ENCODE results near the gene TMEM145.

The TMEM145 gene

DNA sequence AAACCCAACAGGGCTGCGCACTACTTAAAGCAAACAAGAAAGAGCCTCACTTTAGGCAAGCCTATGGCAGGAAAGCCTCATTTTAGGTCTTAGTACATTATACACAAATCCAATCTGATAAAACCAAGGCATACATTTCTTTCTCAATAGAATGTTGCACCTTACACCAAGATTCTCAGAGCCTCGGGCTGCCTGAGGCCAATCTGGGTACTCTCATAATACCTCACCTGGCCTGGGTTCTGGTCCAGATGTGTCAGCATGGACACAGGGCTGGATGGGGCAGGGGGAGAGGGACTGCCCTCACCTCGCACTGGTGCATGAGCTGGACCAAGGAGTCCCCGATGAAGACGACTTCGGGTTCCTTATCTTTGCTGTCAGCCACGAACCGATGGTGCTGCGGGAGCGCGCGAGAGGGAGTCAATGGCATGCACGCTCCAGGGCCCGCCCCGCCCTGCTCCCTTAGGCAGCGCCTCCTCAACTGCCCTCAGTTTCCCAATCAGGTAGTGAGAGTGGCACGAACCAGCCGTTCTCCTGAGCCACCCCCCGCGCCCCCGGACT, 11.4 kb upstream of the TMEM145 start, which contains the start of gene PRR19:
PRR19 (plus strand) TSS at position 487 of the 558 bp plus-strand sequence. CDS start 7,453 bp downstream, outside the sequence.
- peaks cover 15% of the 10 kb centered on the region for H3K36me3 ChIP-seq (ENCODE audit: insufficient read depth, low read length)
- peak within 1 kb of the TSS; percentile 81 for H3K4me3 ChIP-seq (ENCODE audit: low read length)
- no peaks in the 10 kb centered on the region for H3K27me3 ChIP-seq (ENCODE audit: insufficient read depth, low read length)
- H3K4me1 ChIP-seq (ENCODE audit: insufficient read depth, low read length): peaks cover 11% of the 10 kb centered on the region; the same call in 1 of the 2 replicates
- no peaks in the 10 kb centered on the region for H3K9me3 ChIP-seq (ENCODE audit: insufficient read depth, low read depth, low read length)
- H3K27ac ChIP-seq (ENCODE audit: low read depth, low read length): peak within 1 kb of the TSS; percentile 84
- 6% methylated on average over 21 of the region's 21 CpGs for WGBS
- H3K9ac ChIP-seq (ENCODE audit: low read depth, low read length): peak within 1 kb of the TSS; percentile 82

DNA sequence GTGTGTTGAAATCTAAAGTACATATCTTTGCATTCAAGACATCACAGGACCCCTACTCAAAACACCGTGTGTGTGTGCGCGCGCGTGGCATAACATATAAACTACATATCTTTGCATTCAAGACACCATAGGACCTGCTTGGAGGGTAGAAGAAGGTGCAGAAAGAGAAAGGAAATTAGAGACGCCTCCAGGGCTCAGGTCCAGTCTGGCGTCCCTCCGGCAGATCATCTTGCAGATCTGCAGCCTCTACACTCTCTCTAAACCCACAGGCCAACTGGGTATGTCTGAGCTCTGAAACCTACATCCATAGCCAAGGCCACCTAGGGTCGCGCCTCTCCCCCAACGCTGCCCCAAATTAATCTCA, 10.0 kb upstream of the TMEM145 start:
- peak overlapping the region; percentile 81 for H3K4me3 ChIP-seq (ENCODE audit: low read length)
- no peaks in the 10 kb centered on the region for H3K9me3 ChIP-seq (ENCODE audit: insufficient read depth, low read depth, low read length)
- H3K36me3 ChIP-seq (ENCODE audit: insufficient read depth, low read length): peaks cover 10% of the 10 kb centered on the region
- H3K27me3 ChIP-seq (ENCODE audit: insufficient read depth, low read length): no peaks in the 10 kb centered on the region
- peaks cover 11% of the 10 kb centered on the region; the same call in 1 of the 2 replicates for H3K4me1 ChIP-seq (ENCODE audit: insufficient read depth, low read length)
- WGBS: 74% methylated on average over 6 of the region's 11 CpGs
- H3K9ac ChIP-seq (ENCODE audit: low read depth, low read length): peak overlapping the region; percentile 82
- H3K27ac ChIP-seq (ENCODE audit: low read depth, low read length): peak overlapping the region; percentile 84; the same call in 1 of the 2 replicates

DNA sequence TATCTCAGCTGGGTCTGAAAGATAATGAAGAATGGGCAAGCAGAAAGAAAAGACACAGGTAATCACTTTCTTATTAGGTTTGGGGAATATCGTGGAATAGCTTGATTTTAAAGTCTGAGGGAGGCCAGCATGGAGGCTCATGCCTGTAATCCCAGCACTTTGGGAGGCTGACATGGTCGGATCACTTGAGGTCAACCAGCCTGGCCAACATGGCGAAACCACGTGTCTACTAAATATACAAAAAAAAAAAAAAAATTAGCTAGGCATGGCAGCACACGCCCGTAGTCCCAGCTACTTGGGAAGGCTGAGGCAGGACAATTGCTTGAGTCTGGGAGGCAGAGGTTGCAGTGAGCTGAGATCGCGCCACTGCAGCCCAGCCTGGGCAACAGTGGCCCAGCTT, 9.2 kb upstream of the TMEM145 start:
- 91% methylated on average over 8 of the region's 8 CpGs for WGBS
- H3K9me3 ChIP-seq (ENCODE audit: insufficient read depth, low read depth, low read length): no peaks in the 10 kb centered on the region

DNA sequence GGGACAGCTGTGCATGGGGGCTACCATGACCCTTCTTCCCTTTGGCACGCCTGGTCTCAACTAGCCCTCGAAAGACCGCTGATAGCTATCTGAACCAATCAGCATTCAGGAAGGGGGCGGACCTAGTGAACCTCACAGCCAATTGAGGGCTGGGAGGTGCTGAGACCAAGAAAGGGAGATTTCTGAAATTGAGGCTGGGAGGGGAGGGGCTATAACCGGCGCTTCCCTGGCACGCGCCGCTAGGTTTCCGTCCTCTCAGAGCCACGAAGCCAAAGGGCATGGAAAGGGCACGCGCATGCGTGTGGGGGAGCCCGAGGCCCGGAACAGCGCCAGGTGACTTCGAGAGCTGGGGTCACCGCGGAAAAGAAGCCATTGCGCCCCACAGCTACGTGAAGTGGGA, 6.5 kb upstream of the TMEM145 start:
- no peaks in the 10 kb centered on the region for H3K27me3 ChIP-seq (ENCODE audit: insufficient read depth, low read length)
- WGBS: 91% methylated on average over 22 of the region's 22 CpGs
- no peak overlapping the region for H3K27ac ChIP-seq (ENCODE audit: low read depth, low read length)
- H3K36me3 ChIP-seq (ENCODE audit: insufficient read depth, low read length): no peaks in the 10 kb centered on the region
- no peak overlapping the region for H3K4me3 ChIP-seq (ENCODE audit: low read length)
- no peaks in the 10 kb centered on the region for H3K9me3 ChIP-seq (ENCODE audit: insufficient read depth, low read depth, low read length)
- H3K4me1 ChIP-seq (ENCODE audit: insufficient read depth, low read length): peaks cover 7% of the 10 kb centered on the region; the same call in 1 of the 2 replicates
- no peak overlapping the region for H3K9ac ChIP-seq (ENCODE audit: low read depth, low read length)

More for the DNA sequence above, 9.2 kb upstream of the TMEM145 start:
- H3K27ac ChIP-seq (ENCODE audit: low read depth, low read length): no peak overlapping the region
- no peak overlapping the region for H3K4me3 ChIP-seq (ENCODE audit: low read length)
- peaks cover 7% of the 10 kb centered on the region for H3K36me3 ChIP-seq (ENCODE audit: insufficient read depth, low read length)
- H3K4me1 ChIP-seq (ENCODE audit: insufficient read depth, low read length): peaks cover 11% of the 10 kb centered on the region; the same call in 1 of the 2 replicates
- H3K9ac ChIP-seq (ENCODE audit: low read depth, low read length): no peak overlapping the region
- H3K27me3 ChIP-seq (ENCODE audit: insufficient read depth, low read length): no peaks in the 10 kb centered on the region

DNA sequence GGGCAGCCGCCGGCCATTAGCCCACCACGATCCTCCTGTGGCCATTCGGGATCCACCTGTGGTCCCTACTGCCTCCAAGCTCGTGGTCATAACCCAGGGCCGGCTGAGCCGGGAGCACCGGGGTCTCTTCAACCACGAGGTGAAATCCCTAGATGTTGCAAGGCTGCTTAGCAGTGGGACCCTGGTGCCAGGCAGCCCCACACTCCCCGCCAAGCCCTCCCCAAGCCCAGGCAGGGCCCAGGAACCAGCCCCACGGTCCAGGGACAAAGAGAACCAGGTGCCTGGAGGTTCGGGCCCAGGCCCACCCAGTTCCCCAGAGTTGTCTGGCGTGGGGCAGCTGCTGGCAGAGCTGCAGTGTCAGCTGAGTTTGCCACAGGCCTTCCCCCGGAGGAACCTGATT, 3.4 kb upstream of the TMEM145 start:
- H3K9me3 ChIP-seq (ENCODE audit: insufficient read depth, low read depth, low read length): no peaks in the 10 kb centered on the region
- H3K9ac ChIP-seq (ENCODE audit: low read depth, low read length): no peak overlapping the region
- H3K4me1 ChIP-seq (ENCODE audit: insufficient read depth, low read length): no peaks in the 10 kb centered on the region
- no peaks in the 10 kb centered on the region for H3K36me3 ChIP-seq (ENCODE audit: insufficient read depth, low read length)
- no peak overlapping the region for H3K27ac ChIP-seq (ENCODE audit: low read depth, low read length)
- H3K4me3 ChIP-seq (ENCODE audit: low read length): no peak overlapping the region
- peaks cover 20% of the 10 kb centered on the region for H3K27me3 ChIP-seq (ENCODE audit: insufficient read depth, low read length)
- WGBS: 93% methylated on average over 14 of the region's 14 CpGs

DNA sequence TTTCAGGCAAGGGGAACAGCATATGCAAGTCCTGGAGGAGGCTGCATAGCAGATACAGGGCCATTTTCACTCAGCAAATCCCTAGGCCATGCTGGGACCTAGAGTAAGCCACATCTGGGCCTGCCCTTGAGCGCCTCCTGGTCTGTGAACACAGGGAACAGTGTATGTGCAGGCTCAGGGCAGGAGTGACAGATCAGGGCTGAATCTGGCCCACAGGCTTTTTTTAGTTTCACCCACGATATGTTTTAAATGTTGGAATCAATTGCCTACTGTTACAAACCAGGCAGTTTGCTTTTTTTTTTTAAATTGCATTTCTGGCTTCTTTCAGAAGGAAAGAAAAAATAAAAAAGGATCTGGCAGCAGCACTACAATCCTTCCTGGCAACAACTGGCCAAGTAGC, 1.5 kb upstream of the TMEM145 start:
- WGBS: 90% methylated on average over 2 of the region's 2 CpGs
- Histone ChIP-seq H3K4me1 (ENCODE audit: insufficient read depth, low read length) (no peaks in the 10 kb centered on the region), H3K9ac (ENCODE audit: low read depth, low read length) (no peak overlapping the region), H3K9me3 (ENCODE audit: insufficient read depth, low read depth, low read length) (no peaks in the 10 kb centered on the region), H3K4me3 (ENCODE audit: low read length) (no peak overlapping the region), H3K36me3 (ENCODE audit: insufficient read depth, low read length) (no peaks in the 10 kb centered on the region), H3K27me3 (ENCODE audit: insufficient read depth, low read length) (peaks cover 25% of the 10 kb centered on the region), H3K27ac (ENCODE audit: low read depth, low read length) (no peak overlapping the region)

DNA sequence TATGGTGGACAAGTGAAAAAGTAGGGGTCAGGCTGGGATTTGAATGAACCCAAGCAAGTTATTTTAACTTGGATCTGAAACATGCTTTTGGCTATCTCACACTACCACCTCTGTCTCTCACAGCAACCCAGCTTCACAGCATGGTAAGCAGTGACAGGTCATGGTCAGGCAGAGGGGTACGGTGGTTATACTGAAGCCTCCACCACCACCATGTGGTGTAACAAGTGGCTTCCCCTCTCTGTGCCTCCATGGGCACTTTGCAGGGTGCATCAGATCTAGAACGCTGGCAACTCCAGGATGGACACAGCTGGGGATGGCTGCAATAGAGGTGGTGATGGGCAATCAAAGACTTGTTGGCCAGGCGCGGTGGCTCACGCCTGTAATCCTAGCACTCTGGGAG, 739 bp upstream of the TMEM145 start:
- H3K27me3 ChIP-seq (ENCODE audit: insufficient read depth, low read length): peaks cover 25% of the 10 kb centered on the region
- H3K36me3 ChIP-seq (ENCODE audit: insufficient read depth, low read length): no peaks in the 10 kb centered on the region
- H3K4me1 ChIP-seq (ENCODE audit: insufficient read depth, low read length): no peaks in the 10 kb centered on the region
- WGBS: 91% methylated on average over 5 of the region's 5 CpGs
- no peak overlapping the region; the same call in 1 of the 2 replicates for H3K4me3 ChIP-seq (ENCODE audit: low read length)
- H3K27ac ChIP-seq (ENCODE audit: low read depth, low read length): no peak overlapping the region
- no peak overlapping the region for H3K9ac ChIP-seq (ENCODE audit: low read depth, low read length)
- H3K9me3 ChIP-seq (ENCODE audit: insufficient read depth, low read depth, low read length): no peaks in the 10 kb centered on the region

DNA sequence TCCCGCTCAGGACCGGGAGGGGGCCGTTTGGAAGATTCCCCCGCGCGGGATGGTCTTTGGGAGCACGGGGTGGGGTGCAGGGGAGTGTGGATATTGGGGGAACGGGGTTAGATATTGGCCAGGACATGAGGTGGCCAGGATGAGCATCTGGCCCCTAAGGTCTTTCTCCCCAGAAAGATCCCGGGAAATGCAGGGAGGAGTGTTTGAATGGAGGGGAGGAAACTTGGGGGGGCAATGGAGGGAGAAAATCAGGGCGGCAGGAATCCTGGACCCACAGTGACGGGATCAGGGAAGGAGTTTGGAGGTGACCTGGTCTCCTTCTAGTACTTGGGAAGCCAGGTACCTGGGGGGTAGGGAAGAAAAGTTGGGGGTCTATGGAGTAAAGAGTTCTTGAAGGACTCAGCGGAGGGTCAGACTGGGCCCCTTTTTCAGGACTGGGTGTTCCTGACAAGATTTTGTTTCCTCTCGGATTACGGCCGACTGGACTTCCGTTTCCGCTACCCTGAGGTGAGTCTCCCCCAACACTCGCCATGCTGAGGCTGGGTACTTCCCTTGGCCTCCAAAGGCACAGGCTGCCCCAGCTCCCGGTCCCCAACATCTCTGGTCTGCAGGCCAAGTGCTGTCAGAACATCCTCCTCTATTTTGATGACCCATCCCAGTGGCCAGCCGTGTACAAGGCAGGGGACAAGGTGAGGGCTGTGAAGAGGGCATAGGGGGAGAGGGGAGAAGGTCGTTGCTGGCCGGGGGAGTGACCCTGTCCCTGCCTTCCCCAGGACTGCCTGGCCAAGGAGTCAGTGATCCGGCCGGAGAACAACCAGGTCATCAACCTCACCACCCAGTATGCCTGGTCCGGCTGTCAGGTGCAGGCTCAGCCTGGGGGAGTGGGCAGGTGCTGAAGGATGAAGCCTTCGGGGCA, 989 bp downstream of the TMEM145 start:
- Histone ChIP-seq H3K9me3 (ENCODE audit: insufficient read depth, low read depth, low read length) (no peaks in the 10 kb centered on the region), H3K36me3 (ENCODE audit: insufficient read depth, low read length) (no peaks in the 10 kb centered on the region), H3K27ac (ENCODE audit: low read depth, low read length) (no peak overlapping the region), H3K9ac (ENCODE audit: low read depth, low read length) (no peak overlapping the region), H3K4me1 (ENCODE audit: insufficient read depth, low read length) (no peaks in the 10 kb centered on the region), H3K27me3 (ENCODE audit: insufficient read depth, low read length) (peaks cover 25% of the 10 kb centered on the region), H3K4me3 (ENCODE audit: low read length) (peak overlapping the region; percentile 67)
- WGBS: 36% methylated on average over 24 of the region's 26 CpGs

DNA sequence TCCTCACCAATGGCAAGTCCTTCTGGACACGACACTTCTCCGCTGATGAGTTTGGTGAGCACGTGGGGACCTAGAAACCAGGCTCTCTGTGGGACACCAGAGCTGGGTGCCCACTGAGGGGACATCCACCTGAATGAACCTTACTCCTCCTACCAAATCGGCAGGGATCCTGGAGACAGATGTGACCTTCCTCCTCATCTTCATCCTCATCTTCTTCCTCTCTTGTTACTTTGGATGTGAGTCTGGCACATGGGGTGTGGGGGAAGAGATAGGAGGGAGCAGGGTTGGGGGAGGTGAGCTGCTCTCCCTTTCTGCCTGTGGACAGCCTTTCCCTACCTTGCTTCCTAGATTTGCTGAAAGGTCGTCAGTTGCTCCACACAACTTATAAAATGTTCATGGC, 1.9 kb downstream of the TMEM145 start:
- no peaks in the 10 kb centered on the region for H3K4me1 ChIP-seq (ENCODE audit: insufficient read depth, low read length)
- H3K9me3 ChIP-seq (ENCODE audit: insufficient read depth, low read depth, low read length): no peaks in the 10 kb centered on the region
- 82% methylated on average over 4 of the region's 5 CpGs for WGBS
- no peak overlapping the region for H3K4me3 ChIP-seq (ENCODE audit: low read length)
- no peak overlapping the region for H3K9ac ChIP-seq (ENCODE audit: low read depth, low read length)
- no peak overlapping the region for H3K27ac ChIP-seq (ENCODE audit: low read depth, low read length)
- no peaks in the 10 kb centered on the region for H3K36me3 ChIP-seq (ENCODE audit: insufficient read depth, low read length)
- H3K27me3 ChIP-seq (ENCODE audit: insufficient read depth, low read length): peaks cover 25% of the 10 kb centered on the region

DNA sequence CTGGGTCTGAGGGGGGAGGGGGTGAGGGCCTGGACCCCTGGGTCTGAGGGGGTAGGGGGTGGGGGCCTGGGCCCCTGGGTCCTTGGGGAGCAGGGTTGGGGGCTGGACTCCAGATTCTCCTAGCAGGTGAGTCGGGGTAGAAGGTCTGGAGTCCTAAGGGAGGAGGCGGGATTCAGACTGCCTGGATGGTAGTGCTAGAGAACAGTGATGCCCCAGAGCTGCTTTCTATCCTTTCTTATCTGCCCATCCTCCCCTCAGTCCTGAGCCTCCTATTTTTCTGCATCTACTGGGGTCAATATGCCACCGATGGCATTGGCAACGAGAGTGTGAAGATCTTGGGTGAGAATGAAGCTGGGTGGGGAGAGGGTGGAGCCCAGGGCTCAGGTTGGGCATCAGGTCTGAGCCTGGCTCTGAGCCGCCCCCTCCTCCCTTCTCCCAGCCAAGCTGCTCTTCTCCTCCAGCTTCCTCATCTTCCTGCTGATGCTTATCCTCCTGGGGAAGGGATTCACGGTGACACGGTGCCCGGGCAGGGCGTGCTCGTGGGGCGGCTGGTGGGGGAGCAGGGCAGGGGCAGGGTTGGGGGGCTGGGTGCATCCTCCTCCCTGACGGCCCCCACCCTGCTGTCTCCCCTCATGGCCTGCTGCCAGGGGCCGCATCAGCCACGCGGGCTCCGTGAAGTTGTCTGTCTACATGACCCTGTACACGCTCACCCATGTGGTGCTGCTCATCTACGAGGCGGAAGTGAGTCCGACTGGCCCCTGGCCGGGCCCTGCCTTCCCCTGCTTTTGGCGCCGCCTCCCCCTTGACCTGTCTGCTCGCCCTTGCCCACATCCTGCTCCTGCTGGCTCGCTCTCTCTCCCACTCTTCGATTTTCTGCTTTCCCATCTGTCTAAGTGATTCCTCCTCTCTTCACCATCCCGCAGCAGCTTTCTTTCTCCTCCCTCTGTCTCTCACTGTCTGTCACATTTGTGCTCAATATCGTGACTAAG, 3.4 kb downstream of the TMEM145 start:
- WGBS: 75% methylated on average over 28 of the region's 28 CpGs
- H3K4me3 ChIP-seq (ENCODE audit: low read length): no peak overlapping the region

More for the DNA sequence above, 3.4 kb downstream of the TMEM145 start:
- Histone ChIP-seq H3K36me3 (ENCODE audit: insufficient read depth, low read length) (no peaks in the 10 kb centered on the region), H3K4me1 (ENCODE audit: insufficient read depth, low read length) (no peaks in the 10 kb centered on the region), H3K9me3 (ENCODE audit: insufficient read depth, low read depth, low read length) (no peaks in the 10 kb centered on the region), H3K27ac (ENCODE audit: low read depth, low read length) (no peak overlapping the region), H3K27me3 (ENCODE audit: insufficient read depth, low read length) (peaks cover 32% of the 10 kb centered on the region), H3K9ac (ENCODE audit: low read depth, low read length) (no peak overlapping the region)

Measured in HUES64 (cell line).